CD4-positive, alpha-beta T cell treated with Interleukin-17A for 1 hour (primary cell): ENCODE results near the gene KRT36.

Experiments used
- DNase-seq: peaks from one replicate; pipeline ENCODE4 v3.0.0-alpha.2; 2020

KRT36 gene

DNA sequence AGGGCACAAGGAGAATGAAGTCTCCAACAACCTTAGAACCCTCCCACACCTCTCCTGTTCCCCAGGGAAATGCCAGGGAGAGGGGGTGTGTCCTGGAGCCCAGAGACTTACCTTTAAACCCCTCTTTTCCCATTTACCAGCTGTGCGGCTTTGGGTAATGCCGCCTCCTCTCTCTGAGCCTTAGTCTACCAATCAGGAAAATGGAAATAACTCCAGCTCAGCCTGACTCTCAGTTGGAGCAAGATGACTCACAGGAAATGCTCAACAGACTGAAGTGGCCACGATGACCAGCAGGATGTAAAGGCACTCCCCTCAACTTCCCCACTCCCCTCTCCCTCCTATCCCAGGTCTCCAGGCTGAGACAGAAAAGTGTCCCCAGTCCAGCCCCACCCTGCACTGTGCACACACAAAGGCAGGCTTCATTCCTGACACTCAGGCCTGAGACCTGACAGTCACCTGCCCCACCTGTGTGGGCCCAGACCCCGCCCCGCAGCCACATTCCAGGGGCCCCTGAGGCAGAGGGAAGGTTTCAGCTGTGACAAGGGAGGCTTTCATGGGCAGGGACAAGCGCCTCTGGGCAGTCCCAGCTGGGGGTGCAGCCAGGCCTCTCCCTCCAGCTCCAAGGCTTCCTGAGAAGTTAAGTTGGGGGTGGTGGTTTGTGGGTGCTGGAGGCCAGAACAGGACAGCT lies 32.0 kb upstream of the KRT36 start:
- DNase-seq = no peak

GRCh38 chr17:41520821-41521521 lies 31.3 kb upstream of the KRT36 start:
- no peak for DNase-seq

- DNase-seq = no peak
Measured at GRCh38 chr17:41519501-41520224, 30.0 kb upstream of the KRT36 start.

- DNase-seq = no peak
Measured at GRCh38 chr17:41518789-41519449, 29.2 kb upstream of the KRT36 start, which contains the start of gene KRT15. TSS of gene KRT15 (minus strand) at chr17:41518890. CDS start at chr17:41518827, 63 bp downstream.

DNA sequence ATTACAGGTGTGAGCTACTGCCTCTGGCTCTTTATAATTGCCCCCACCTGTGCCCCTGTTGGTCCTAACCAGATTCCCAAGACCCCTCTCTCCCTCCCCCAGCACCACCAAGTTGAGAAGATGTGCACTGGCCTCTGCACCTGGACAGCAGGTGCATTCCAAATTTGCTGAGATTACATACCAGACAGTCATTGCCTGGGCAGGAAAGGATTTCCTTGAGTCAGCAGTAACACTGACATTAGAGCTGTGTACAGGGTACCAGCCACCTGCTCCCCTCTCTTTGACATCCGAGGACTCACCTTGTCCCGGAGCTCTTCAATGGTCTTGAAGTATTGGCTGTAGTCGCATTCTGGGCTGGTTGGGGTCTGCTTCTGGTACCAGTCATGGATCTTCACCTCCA lies 28.3 kb upstream of the KRT36 start:
- DNase-seq = no peak

GRCh38 chr17:41516830-41517283 lies 27.1 kb upstream of the KRT36 start:
- DNase-seq = no peak

DNA sequence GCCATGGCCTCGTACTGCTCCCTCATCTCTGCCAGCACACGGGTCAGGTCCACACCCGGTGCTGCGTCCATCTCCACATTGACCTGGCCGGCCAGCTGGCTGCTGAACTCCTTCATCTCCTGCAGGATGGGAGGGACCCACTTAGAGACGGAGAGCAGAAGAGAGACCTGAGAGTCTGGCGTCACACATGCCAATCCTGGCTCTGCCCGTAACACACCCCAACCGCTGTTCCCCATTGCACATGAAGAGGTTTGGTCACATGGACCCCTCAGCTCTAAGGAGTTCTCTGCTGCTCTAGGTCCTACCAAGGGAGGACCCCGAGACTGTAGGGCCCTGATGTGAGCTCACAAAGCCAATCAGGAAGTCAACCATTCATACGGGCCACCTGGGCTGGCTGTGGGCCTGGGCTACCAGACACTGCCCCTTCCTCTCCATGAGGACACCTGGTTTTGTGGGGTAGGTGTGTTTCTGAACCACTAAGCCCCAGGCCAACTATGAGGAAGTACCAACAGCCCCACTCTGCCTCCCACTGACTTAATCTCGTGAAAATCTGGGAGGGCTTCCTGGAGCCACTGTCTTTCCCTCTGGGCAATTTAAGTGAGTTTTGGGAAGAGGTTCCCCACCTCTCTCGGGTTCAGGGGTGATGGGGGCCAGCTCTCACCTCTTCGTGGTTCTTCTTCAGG lies 26.6 kb upstream of the KRT36 start:
- no peak for DNase-seq

- DNase-seq = no peak
Measured at GRCh38 chr17:41513168-41513547, 23.4 kb upstream of the KRT36 start.

GRCh38 chr17:41512546-41513167 lies 22.9 kb upstream of the KRT36 start:
- no peak for DNase-seq

DNA sequence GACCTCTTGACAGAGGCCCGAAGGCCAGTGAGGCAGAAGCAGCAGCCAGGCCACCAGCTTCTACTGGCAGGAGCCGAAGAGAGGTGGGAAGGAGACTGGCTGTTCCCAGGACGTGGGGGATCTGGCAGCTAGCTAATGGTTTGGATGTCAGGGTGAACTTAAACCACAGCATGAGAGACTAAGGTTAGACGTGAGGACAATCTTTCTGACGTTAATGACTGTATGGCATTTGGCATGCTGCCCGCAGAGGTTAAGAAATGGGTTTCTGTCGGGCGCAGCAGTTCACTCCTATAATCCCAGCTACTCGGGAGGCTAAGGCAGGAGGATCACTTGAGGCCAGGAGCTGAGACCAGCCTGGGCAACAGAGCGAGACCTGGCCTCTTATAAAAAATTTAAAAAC lies 22.0 kb upstream of the KRT36 start:
- DNase-seq = no peak

GRCh38 chr17:41511116-41511515 lies 21.4 kb upstream of the KRT36 start:
- DNase-seq = no peak

DNA sequence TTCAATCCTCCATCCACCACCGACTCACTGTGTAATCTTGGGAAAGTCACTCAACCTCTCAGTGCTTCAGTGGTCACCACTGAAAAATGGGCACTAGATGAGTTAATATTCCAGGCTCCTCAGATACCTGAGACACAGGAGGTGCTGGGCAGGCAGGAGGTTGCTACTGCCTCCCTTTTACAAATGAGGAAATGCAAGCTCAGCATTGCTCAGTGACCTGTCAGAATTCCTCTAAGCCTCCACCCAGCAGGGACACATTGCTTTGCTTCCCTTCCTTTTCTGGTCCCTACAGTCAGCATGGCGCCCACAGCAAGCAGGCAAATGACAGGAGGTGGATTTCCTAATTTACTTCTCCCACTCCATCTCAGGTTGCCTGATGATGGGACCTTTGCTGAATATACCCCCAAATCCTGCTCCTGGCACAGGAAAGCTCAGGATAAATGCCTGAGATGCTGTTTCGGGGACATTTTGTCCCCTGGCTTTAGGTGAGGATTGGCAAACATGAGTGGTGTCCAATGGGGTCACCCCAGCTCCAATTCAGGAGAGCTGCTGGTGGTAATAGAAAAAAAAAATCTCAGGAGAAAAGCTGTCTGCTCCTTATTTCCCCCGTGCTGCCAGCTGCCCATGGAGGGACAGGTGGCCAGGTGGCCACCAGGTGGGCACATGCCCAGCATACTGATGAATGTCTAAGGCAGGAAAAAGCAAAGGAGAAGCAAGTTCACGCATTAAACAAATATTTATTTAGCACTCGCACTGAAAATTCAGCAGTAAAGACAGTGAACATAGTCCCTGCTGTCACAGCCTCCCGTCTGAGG lies 20.7 kb upstream of the KRT36 start:
- DNase-seq = no peak

- DNase-seq = no peak
Measured at GRCh38 chr17:41507315-41507880, 17.7 kb upstream of the KRT36 start.

DNA sequence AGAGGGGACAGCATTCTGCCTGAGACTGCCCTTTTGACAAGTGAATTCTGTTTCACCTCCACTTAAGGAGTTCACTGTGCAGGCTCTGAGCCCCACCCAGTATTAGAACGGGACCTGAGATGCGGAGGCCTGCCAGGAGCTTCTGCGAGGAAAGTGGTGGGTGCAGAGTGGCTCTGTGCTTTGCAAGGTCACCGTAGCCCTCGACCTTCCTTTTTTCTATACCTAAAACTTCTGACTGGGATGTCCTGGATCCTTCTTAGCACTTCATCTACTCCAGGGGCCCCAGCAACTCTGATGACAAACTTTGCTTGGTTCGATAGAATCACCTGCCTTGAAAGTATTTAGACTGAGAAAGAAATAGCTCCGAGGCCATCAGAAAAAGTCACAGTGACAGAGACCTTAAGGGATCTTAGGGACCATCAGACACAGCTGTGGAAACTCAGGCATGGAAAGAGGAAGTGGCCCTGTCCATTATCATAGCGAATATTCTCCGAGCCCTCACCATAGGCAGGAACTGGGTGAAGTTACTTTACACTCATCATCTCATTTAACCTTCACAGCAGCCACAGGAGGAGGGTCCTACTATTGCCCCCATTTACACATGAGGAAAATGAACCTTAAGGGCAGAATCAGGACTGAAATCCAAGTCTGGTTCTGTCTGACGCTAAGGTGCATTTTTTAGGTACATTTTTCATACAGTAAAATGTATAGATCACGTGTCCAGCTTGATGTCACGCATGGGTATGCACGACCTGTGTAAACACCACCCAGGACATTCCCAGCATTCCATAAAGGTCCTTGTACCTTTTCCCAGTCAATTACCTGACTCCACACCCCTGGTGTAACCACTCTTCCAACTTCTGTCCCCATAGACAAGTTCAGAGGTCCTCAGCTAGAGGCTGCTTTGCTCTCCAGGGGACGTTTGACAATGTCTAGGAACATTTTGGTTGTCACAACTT lies 16.4 kb upstream of the KRT36 start:
- DNase-seq = no peak

GRCh38 chr17:41505007-41505808 lies 15.5 kb upstream of the KRT36 start, which contains the start of gene KRT13:
TSS of gene KRT13 (minus strand) at chr17:41505612. CDS start at chr17:41505550, 62 bp downstream.
- no peak for DNase-seq

- DNase-seq = no peak
Measured at GRCh38 chr17:41504246-41504977, 14.7 kb upstream of the KRT36 start.

- no peak for DNase-seq
Measured at GRCh38 chr17:41503202-41503601, 13.5 kb upstream of the KRT36 start.
